SU-DHL-6 (cell line): ENCODE measurements around the gene ACER2.

Experiments
- H2AFZ ChIP-seq: fragments of 200-600 bp; sonication (generic); 2 replicates; pipeline ENCODE4 v1.6.1; 2014; ENCODE audit warnings: low read depth, mild to moderate bottlenecking, moderate library complexity, mixed read lengths, antibody characterized with exemption, low read length; ENCODE audit not compliant: severe bottlenecking
- H3F3A ChIP-seq: fragments of 200-600 bp; shearing (Covaris generic); 2 replicates; pipeline ENCODE4 v1.6.0; 2016; ENCODE audit warnings: antibody characterized with exemption, mild to moderate bottlenecking; ENCODE audit not compliant: insufficient read depth
- H3K27ac ChIP-seq: fragments of 200-600 bp; sonication (generic); 2 replicates; pipeline ENCODE4 v1.5.1; 2016; ENCODE audit warnings: low read depth, mild to moderate bottlenecking, low read length, moderate library complexity, mixed read lengths
- H3K27me3 ChIP-seq: fragments of 200-600 bp; sonication (generic), shearing (Covaris generic); 2 replicates; pipeline ENCODE4 v1.6.0; 2014; ENCODE audit warnings: mild to moderate bottlenecking, low read length
- H3K36me3 ChIP-seq: fragments of 200-600 bp; sonication (generic); 2 replicates; pipeline ENCODE4 v1.6.1; 2014; ENCODE audit warnings: mild to moderate bottlenecking, low read length, mixed read lengths
- H3K4me2 ChIP-seq: fragments of 300-600, 200-600 bp; shearing (Covaris generic), sonication (generic); 2 replicates; pipeline ENCODE4 v1.6.0; 2014; ENCODE audit warnings: low read length, low read depth, mild to moderate bottlenecking; ENCODE audit not compliant: poor library complexity, severe bottlenecking
- H3K4me3 ChIP-seq: fragments of 200-600 bp; sonication (generic); 2 replicates; pipeline ENCODE4 v1.5.1; 2014; ENCODE audit warnings: antibody characterized with exemption, low read length, mild to moderate bottlenecking, mixed read lengths; ENCODE audit not compliant: insufficient read depth, poor library complexity, severe bottlenecking
- H3K79me2 ChIP-seq: fragments of 200-600 bp; sonication (generic); 2 replicates; pipeline ENCODE4 v1.6.1; 2014; ENCODE audit warnings: mild to moderate bottlenecking, low read length, moderate library complexity; ENCODE audit not compliant: insufficient read depth
- H3K9ac ChIP-seq: fragments of 200-600 bp; sonication (generic); 2 replicates; pipeline ENCODE4 v1.7.0; 2014; ENCODE audit warnings: mild to moderate bottlenecking, low read length
- H3K9me2 ChIP-seq: fragments of 200-600 bp; sonication (generic); replicated peaks from 2 replicates; pipeline ENCODE4 v1.6.1; 2014; ENCODE audit warnings: low read length; ENCODE audit not compliant: insufficient read depth
- H3K9me3 ChIP-seq: fragments of 200-600 bp; sonication (generic); 2 replicates; pipeline ENCODE4 v1.6.1; 2014; ENCODE audit warnings: low read length, mixed read lengths; ENCODE audit not compliant: insufficient read depth
- H4K20me1 ChIP-seq: fragments of 200-600 bp; sonication (generic); 2 replicates; pipeline ENCODE4 v1.6.1; 2014; ENCODE audit warnings: low read depth, mild to moderate bottlenecking, antibody characterized with exemption, low read length, moderate library complexity, mixed read lengths
- EZH2phosphoT487 ChIP-seq: fragments of 200-600 bp; sonication (generic), shearing (Covaris generic); conservative IDR thresholded peaks from 2 replicates; pipeline ENCODE4 v1.6.1; 2018; ENCODE audit warnings: mild to moderate bottlenecking, antibody characterized with exemption, low read length, moderate library complexity, mixed read lengths
- TF ChIP-seq, protein P1 (sequence below): fragments of 200-600 bp; sonication (generic); IDR thresholded peaks from one replicate; pipeline ENCODE4 v1.5.1; 2017; ENCODE audit warnings: antibody characterized with exemption, mild to moderate bottlenecking, low read length, moderate library complexity; ENCODE audit not compliant: insufficient read depth, poor library complexity, severe bottlenecking

Gene ACER2

DNA sequence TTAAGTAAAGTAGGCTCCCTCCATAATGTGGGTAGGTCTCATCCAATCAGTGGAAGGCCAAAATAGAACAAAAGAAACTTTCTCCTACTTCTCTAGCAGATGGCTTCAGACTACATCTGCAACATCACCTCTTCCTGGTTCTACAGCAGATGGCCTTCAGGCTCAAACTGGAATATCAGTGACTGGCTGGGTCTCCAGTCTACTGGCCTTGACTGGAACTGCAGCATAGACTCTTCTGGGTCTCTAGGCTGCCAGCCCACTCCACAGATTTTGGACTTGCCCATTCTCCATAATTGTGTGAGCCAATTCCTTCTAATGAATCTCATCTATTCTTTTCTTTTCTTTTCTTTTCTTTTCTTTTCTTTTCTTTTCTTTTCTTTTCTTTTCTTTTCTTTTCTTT lies 64.8 kb downstream of the ACER2 start:
- H3F3A ChIP-seq, result no peaks in the 10 kb centered on the region
- no peak overlapping the region for H3K4me2 ChIP-seq
- H3K79me2 ChIP-seq, result no peaks in the 10 kb centered on the region
- H3K9ac ChIP-seq, result no peak overlapping the region
- no peak overlapping the region for H2AFZ ChIP-seq
- no peaks in the 10 kb centered on the region for H3K9me2 ChIP-seq
- H3K9me3 ChIP-seq, result no peaks in the 10 kb centered on the region
- no peak overlapping the region for H3K27ac ChIP-seq
- no peaks in the 10 kb centered on the region for H3K27me3 ChIP-seq
- TF ChIP-seq, protein P1, sequence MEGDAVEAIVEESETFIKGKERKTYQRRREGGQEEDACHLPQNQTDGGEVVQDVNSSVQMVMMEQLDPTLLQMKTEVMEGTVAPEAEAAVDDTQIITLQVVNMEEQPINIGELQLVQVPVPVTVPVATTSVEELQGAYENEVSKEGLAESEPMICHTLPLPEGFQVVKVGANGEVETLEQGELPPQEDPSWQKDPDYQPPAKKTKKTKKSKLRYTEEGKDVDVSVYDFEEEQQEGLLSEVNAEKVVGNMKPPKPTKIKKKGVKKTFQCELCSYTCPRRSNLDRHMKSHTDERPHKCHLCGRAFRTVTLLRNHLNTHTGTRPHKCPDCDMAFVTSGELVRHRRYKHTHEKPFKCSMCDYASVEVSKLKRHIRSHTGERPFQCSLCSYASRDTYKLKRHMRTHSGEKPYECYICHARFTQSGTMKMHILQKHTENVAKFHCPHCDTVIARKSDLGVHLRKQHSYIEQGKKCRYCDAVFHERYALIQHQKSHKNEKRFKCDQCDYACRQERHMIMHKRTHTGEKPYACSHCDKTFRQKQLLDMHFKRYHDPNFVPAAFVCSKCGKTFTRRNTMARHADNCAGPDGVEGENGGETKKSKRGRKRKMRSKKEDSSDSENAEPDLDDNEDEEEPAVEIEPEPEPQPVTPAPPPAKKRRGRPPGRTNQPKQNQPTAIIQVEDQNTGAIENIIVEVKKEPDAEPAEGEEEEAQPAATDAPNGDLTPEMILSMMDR, result no peak
- no peak for TF ChIP-seq EZH2phosphoT487
- no peaks in the 10 kb centered on the region for H4K20me1 ChIP-seq
- no peaks in the 10 kb centered on the region for H3K36me3 ChIP-seq
- H3K4me3 ChIP-seq, result no peak overlapping the region

DNA sequence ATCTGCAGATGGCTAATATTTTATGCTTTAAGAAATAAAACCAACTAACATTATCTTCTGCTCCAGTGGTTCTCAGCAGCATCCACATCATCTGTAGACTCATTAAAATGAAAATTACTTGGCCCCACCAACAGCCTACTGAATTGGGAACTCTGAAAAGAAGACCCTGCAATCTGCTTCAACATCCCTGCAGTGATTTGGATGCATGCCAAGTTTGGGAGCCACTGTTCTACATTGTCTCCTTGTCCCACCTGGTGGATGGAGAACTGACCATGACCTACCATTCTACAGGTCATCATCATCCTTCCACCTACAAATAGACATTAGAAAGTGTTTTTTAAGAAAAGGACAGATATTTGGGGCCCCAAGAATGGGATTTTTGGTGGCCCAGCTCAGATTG lies 71.1 kb downstream of the ACER2 start:
- Histone ChIP-seq H3K27me3 (no peaks in the 10 kb centered on the region), H2AFZ (no peak overlapping the region), H3K4me3 (no peak overlapping the region), H3F3A (no peaks in the 10 kb centered on the region), H3K27ac (no peak overlapping the region), H3K9me2 (no peaks in the 10 kb centered on the region), H3K9ac (no peak overlapping the region), H3K4me2 (no peak overlapping the region), H3K79me2 (no peaks in the 10 kb centered on the region), H3K9me3 (no peaks in the 10 kb centered on the region), H3K36me3 (no peaks in the 10 kb centered on the region), H4K20me1 (no peaks in the 10 kb centered on the region)
- TF ChIP-seq, protein P1, result no peak
- TF ChIP-seq EZH2phosphoT487, result no peak

DNA sequence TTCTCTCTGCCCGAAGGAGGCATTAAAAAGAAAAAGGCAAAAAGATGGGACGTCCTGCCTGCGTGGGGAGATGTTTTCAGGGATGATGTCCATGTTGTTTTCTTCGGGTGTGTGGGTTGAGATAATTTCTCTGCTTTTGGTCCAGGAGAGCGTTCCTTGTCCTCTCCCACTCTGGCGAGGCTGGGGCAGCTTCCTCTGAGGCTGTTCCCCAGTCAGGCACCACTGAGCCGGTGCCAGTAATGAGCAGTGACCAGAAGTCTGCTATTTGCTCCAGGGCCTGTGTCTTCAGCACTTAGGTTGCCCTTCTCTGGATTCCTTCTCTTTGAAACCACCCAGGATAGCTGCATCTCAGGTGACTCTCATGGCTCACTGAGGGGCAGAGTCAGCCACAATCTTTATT lies 71.5 kb downstream of the ACER2 start:
- H3K9me2 ChIP-seq, result no peaks in the 10 kb centered on the region
- H3K4me3 ChIP-seq, result no peak overlapping the region
- H2AFZ ChIP-seq, result no peak overlapping the region
- no peaks in the 10 kb centered on the region for H3K36me3 ChIP-seq
- H3K4me2 ChIP-seq, result no peak overlapping the region
- no peaks in the 10 kb centered on the region for H4K20me1 ChIP-seq
- no peak overlapping the region for H3K9ac ChIP-seq
- H3K9me3 ChIP-seq, result no peaks in the 10 kb centered on the region
- H3F3A ChIP-seq, result no peaks in the 10 kb centered on the region
- TF ChIP-seq, protein P1, result no peak
- TF ChIP-seq EZH2phosphoT487, result no peak
- H3K27ac ChIP-seq, result no peak overlapping the region
- no peaks in the 10 kb centered on the region for H3K79me2 ChIP-seq
- H3K27me3 ChIP-seq, result no peaks in the 10 kb centered on the region
